GM06990 (cell line): ENCODE data around the gene MYBPH.

ENCODE experiments used
- DNase-seq: peaks from one replicate; pipeline ENCODE4 v3.0.0-alpha.2; 2011; ENCODE audit not compliant: insufficient read length; ENCODE audit errors: extremely low read depth
- H3K27me3 ChIP-seq: replicated peaks from 2 replicates; pipeline ENCODE4 v1.6.0; 2011; ENCODE audit warnings: low read length; ENCODE audit not compliant: control insufficient read depth, insufficient read depth
- H3K36me3 ChIP-seq: 2 replicates; pipeline ENCODE4 v1.5.1; 2011; ENCODE audit warnings: low read length; ENCODE audit not compliant: control insufficient read depth, insufficient read depth
- H3K4me3 ChIP-seq: replicated peaks from 2 replicates; pipeline ENCODE4 v1.5.1; 2011; ENCODE audit warnings: low read depth, mild to moderate bottlenecking, control low read depth, low read length
- CTCF ChIP-seq: IDR thresholded peaks from 2 replicates; pipeline ENCODE4 v1.5.1; 2011; ENCODE audit warnings: low read length, control low read depth, mild to moderate bottlenecking, inconsistent platforms; ENCODE audit not compliant: insufficient read depth, poor library complexity, severe bottlenecking

The MYBPH gene

GRCh38 chr1:203178821-203179666 lies 3.4 kb upstream of the MYBPH start:
- no peak for TF ChIP-seq CTCF
- H3K4me3 ChIP-seq: no peak overlapping the region
- DNase-seq: no peak
- H3K27me3 ChIP-seq: no peaks in the 10 kb centered on the region; the same call in 1 of the 2 replicates
- H3K36me3 ChIP-seq: no peaks in the 10 kb centered on the region

DNA sequence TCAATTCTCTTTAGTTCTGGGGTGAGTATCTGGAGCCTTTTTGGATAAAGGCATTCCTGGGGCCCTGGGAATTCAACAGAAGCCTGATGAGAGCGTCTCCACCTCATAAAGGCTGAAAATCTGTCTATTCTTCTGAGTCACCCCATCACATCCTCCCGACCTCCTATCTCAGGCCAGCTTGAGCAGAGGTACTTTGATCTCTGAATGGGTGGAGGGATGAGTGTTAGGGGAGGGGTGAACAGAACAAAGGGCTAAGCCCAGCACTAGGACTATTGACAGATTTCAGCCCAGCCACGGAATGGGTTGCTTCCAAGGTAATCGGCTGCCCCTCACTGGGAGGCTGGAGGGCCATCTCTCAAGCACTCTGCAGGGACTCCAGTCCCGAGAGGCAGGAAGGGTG lies 2.5 kb upstream of the MYBPH start:
- Histone ChIP-seq H3K4me3 (no peak overlapping the region), H3K36me3 (no peaks in the 10 kb centered on the region), H3K27me3 (no peaks in the 10 kb centered on the region; the same call in 1 of the 2 replicates)
- no peak for TF ChIP-seq CTCF
- DNase-seq: no peak

DNA sequence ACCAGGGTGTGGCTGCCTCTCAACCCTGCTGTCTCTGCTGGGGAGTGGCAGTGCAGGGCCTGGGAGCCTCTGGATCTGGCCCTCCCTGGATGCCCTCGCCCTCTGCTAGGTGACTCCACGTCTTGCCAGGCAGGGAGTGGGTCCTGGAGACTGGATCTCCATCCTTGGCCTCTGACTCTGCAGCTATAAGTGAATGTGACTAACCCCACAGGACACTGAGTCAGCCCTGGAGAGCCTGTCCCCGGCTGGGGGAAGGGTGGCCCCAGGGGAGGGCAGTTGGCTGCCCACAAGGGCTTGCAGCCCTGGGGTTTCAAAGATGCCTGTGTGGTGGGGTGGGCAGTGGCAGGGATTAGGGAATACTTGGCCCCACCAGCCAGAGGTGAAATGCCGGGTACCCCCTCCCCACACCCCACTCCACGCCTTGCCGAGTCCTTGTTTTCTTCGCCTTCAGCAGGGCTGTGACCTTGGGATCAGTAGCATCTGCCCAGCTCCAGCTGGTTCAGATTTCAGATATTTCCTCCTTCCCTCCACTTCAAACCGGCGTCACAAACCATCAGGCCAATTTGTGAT lies 1.9 kb upstream of the MYBPH start:
- no peaks in the 10 kb centered on the region for H3K36me3 ChIP-seq
- no peak for TF ChIP-seq CTCF
- H3K4me3 ChIP-seq: no peak overlapping the region
- no peaks in the 10 kb centered on the region; the same call in 1 of the 2 replicates for H3K27me3 ChIP-seq
- no peak for DNase-seq

DNA sequence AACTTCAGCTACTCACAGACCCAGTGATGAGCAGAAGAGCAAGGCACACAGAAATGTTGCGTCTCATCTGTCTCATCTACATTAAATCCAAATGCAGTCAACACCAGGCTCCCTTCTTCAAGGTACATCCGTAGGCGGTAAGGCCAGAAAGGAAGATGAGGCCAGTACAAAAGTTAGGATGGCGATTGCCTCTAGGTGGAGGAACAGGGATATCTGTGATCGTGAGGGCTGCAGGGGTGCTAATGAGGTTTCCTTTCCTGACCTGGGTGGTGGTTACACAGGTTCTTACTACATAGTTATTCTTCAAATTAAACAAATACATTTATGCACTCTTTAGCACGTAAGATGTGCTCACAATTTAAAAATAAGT lies 1.4 kb upstream of the MYBPH start:
- H3K36me3 ChIP-seq: no peaks in the 10 kb centered on the region
- H3K27me3 ChIP-seq: no peaks in the 10 kb centered on the region; the same call in 1 of the 2 replicates
- no peak overlapping the region for H3K4me3 ChIP-seq
- no peak for DNase-seq
- TF ChIP-seq CTCF: no peak

DNA sequence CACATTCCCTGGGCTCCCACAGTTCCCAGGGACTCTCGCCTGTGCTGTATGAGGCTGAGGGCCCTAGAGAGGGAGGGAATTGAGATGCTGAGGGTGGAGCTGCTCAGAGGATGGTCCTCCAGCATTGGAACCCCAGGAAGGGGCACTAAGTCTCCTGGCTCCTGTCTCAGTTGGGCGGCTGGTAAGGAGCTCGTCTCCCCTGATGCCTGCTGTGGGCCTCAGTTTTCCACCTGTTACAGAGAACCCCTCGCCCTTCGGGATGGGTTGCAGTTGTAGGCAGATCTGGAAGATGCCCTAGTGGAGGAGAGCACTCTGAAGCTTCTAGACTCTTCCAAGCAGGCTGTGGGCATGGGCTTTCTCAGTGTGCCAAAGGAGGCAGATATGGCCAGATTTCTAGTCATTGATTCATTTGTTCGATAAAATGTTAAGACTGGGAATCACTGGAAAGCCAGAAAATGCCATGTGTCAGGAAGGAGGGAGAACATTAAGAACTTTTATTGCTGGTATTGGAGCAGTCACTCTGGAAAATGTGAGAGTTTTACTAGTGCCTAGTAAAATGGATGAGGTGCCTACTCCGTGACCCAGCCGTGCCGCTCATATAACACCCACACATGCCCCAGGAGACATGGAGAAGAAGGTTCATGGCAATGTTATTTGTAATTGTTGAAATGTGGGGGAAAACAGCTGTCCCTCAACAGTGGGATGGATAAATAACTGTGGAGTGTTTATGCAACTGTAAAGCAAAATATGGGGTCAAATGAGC lies 828 bp upstream of the MYBPH start:
- no peaks in the 10 kb centered on the region for H3K36me3 ChIP-seq
- no peaks in the 10 kb centered on the region; the same call in 1 of the 2 replicates for H3K27me3 ChIP-seq
- no peak overlapping the region for H3K4me3 ChIP-seq
- no peak for DNase-seq
- TF ChIP-seq CTCF: no peak
